GM21786 (cell line): ENCODE data around the gene ZNF649.
"Not testable (repeated sequence)": the region's sequence is repeated elsewhere in the genome, so short reads cannot be mapped to it uniquely, and the experiment has no call there.

ENCODE experiments used
- ATAC-seq: cut with Tn5 transposase; IDR thresholded peaks from one replicate; pipeline ENCODE4 v1.9.1; 2021; ENCODE audit not compliant: unreplicated experiment

Gene ZNF649

DNA sequence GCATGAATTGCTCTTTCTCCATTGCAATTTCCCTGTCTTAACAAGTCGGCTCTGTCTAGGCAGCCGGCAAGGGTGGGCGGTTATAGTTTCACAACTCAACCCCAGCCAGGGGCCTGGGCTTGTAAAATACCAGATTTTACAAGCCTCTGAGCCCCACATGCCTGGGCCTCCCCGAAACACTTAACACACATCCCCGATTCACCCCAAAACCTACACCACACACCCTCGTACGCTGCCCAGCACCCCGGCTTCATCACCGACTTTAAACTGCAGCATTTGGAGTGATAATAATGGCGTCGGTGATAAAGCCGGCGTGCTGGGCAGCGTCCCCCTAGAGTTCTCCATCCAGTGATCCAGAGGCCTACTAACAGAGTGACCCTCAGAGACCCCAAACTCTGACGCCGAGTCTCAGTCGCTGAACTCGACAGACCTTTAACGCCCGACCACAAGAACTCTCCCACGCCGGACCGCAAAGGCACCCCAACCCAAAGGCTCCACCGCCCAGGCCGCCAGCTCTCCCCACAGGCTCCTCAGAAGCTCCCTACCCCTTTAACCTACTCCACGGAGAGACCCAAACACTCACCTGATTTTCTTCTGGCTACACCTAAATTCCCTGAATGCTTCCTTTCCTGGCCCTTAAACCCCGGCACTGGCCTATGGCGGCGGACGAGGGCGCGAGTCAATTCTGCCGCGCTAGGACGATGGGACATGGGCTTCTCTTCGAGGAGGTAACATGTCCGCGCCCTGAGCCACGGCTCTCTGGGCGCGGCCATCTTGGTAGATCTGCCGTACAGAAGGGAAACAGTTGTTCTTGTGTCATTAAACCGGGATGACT lies at the start of gene ZNF649:
TSS of gene ZNF649 (minus strand) at position 687 of the 835 bp plus-strand sequence. CDS start 4,910 bp downstream, outside the sequence.
- peak; percentile 45 for ATAC-seq

DNA sequence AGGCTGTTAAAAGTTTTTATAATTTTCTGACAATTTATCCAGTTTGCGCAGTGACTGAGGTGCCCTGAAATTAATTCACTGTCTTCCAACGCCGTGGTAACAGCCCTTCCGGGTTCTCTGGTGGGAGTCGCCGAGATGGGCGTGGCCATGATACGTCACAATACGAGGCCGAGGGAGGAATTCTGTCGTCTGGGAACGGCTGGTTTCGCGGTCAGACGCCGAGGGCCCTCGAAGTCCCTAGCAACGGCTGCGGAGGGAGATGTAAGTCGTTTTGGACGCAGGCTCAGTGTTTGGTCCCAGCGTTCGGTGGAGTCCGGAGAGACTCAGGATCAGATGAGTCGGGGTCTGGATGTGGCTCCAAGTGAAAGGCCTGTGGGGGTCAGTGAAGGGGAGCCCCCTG lies 44.2 kb upstream of the ZNF649 start:
- no peak for ATAC-seq

DNA sequence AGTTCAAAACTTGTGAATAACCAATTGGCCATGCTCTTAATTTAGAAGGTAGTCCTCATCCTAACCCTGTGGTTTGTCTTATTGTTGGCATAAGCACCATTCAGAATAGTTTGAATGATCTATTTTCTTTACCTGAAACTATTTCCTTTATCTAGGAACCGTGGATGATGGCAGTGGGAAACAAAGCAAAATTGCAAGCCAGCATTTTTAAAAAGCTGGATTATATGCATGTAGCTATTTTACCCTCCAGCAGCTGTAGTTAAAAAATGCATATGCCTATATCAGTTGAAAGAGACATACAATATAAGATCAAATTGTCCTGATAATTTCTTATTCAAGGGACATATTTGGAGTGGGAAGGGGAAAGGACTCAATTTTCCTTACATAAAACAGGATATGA lies 41.8 kb upstream of the ZNF649 start:
- no peak for ATAC-seq

DNA sequence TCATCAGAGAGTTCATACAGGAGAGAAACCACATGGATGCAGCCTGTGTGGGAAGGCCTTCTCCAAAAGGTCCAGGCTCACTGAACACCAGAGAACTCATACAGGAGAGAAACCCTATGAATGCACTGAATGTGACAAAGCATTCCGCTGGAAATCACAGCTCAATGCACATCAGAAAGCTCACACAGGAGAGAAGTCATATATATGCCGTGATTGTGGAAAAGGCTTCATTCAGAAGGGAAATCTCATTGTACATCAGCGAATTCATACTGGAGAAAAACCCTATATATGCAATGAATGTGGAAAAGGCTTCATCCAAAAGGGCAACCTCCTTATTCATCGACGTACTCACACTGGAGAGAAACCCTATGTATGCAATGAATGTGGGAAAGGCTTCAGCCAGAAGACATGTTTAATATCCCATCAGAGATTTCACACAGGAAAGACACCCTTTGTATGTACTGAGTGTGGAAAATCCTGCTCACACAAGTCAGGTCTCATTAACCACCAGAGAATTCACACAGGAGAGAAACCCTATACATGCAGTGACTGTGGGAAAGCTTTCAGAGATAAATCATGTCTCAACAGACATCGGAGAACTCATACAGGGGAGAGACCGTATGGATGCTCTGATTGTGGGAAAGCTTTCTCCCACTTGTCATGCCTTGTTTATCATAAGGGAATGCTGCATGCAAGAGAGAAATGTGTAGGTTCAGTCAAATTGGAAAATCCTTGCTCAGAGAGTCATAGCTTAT lies 40.2 kb upstream of the ZNF649 start:
- no peak for ATAC-seq

DNA sequence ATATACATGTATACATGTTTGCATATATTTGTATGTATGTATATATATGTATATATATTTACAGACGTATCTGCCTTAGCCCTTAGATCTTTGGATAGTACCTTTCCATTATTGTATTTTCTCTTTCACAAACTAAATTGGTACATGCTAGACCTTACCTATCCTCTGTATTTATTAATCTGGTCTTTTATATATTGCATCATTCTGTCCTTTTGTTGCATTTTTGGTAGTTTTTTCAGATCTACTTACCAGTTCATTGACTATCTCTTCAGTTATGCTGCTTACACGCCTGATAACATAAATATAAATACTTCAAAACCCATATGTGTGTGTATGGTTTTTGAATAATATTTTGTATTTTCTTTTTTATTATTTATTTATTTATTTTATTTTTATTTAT lies 34.1 kb upstream of the ZNF649 start:
- ATAC-seq = no peak

DNA sequence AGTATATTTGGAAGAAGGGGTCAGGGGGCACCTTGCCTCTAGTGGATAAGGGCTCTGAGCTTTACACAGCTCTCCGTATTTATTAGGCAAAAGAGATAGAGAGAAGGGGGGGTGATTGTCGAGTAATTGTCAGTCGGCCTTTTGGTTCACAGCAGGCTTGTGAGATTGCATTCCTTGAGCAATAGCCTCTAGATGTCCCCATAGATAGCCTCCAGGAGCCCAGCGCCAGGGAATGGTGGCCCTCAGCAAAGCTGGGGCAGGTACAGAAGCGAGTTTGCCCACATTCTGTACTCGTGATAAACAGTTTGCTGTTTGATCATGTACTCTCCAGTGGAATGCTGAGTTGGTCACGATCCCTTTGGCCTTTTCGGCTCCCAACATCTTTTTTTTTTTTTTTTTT lies 27.1 kb upstream of the ZNF649 start:
- ATAC-seq = no peak

DNA sequence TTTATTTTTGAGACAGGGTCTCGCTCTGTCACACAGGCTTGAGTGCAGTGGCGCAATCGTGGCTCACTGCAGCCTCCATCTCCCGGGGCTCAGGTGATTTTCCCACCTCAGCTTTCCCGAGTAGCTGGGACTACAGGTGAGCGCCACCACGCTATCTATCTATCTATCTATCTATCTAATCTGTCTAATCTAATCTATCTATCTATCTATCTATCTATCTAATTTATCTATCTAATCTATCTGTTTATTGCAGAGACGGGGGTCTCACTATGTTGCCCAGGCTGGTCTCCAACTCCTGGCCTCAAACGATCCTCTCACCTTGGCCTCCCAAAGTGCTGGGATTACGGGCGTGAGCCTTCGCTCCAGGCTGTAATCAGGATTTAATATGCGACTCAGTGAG lies 23.0 kb upstream of the ZNF649 start:
- no peak for ATAC-seq

DNA sequence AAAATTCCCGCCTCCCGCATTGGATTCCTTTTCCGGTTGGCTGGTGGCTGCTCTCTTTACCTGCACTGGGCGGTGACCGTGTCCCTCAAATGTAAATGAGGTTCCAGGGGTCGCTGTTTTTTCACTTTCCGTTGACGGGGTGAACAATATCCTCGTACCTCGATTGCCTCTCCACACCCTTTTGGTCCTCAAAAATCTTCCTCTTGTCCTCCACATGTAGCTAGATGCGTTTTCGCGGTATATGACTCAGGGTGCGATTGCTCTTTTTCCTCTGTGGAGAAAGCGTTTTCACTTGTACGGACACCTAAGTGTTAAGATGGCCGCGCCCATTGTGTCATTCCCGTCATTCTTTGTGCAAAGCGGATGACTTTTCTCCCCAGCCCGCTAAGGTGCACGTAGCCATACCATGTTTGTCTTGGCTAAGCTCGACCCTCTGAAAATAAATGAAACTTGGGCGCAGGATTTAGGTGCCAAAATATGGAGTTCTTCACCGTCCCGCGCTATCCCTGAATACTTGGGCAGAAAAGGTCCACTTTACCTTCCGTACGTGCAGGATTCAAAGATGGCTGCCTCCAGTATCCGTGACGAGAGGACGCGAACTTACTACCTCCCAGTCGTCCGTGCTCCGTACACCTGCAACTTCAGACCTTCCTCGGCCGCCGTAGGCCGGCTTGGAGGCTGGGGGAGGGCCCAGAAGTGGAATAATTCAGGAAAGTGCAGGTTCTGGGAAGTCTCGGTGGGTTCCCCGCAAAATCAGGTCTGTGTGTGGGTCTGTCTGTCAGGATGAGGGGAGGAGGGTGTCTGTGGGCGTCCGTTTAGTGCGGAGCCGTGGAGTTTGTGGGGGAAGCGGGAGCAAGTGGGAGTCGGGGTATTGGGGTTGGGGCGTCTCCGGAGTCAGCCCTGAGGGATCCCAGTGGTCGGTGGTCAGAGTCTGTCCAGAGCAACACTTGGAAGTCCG lies 22.2 kb upstream of the ZNF649 start, which contains the start of gene ZNF613:
TSS of gene ZNF613 (plus strand) at position 689 of the 958 bp plus-strand sequence. CDS start 8,749 bp downstream, outside the sequence.
- peak; percentile 78 for ATAC-seq

DNA sequence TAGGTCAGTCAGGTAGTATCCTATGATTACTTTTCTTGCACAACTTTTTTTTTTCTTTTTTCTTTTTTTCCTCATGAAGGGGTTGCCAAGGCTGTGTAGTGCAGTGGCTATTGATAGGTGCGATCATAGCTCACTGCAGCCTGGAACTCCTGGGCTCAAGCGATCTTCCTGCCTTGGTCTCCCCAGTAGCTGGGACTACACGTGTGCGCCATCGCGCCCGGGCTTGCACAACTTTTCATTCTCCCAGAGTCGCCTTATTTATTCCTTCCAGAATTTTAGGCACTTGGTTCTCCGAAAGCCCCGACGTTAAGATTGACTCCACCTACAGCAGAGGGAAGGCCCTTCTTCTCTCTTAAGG lies 21.6 kb upstream of the ZNF649 start:
- ATAC-seq = no peak

DNA sequence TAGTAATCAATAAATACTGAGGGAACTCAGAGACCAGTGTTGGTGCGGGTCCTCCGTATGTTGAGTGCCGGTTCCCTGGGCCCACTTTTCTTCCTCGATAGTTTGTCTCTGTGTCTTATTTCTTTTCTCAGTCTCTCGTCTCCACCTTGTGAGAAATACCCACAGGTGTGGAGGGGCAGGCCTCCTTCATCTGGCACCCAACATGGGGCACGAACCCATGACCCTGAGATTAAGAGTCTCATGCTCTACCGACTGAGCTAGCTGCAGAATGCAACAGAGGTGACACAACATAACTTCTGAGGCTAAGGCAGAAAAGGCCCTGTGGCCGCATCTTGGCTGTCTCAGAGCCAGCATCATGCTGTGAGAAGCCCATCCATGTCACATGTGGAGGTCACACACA lies 17.1 kb upstream of the ZNF649 start:
- ATAC-seq = no peak

DNA sequence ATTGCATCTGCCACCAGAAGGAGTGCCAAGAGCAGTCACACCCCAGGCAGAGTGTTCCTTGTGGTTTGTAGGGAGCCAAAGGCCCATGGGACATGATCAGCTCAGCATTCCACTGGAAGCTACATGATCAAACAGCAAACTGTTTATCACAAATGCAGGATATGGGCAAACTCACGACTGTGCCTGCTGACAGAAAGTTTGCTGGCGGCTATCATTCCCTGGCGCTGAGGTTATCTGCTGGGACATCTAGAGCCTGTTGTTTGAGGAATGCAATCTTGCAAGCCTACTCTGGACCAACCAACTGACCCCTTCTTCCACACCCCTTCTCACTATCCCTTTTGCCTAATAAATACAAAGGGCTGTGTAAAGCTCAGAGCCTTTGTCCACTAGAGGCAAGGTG lies 14.8 kb upstream of the ZNF649 start:
- ATAC-seq = no peak

DNA sequence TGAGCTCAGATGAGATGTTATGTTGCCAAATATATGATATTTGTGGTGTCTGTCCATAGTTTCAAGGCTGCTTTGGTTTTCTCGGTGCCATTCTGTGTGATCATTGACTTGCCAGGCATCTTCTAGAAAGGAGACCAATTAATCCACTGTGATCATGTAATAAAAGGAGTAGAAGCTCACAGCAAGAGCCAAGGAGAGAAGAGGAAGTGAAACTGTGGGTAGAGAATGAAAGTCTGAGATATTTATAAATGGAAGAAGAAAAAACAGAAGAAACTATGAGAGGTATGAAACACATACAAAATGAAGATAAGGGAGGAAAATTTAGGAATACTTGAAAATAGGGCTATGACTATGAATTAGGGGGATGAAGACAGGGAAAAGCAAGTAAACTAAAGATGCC lies 11.3 kb upstream of the ZNF649 start:
- ATAC-seq = no peak

DNA sequence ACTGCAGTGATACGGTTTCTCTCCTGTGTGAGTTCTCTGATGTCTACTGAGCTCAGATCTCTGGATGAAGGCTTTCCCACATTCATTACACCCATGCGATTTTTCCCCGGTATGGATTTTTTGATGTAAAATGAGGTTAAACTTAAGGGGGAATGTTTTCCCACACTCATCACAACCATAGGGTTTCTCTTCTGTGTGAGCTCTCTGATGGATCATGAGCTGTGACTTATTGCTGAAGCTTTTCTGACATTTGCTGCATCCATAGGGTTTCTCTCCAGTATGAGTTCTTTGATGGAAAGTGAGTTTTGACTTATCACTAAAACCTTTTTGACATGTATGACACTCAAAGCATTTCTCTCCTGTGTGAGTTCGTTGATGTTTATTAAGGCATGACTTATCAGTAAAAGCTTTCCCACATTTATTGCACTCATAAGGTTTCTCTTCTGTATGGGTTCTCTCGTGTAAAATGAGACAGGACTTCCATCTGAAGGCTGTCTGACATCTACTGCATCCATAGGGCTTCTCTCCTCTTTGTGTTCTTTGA lies 10.6 kb upstream of the ZNF649 start:
- no peak for ATAC-seq

DNA sequence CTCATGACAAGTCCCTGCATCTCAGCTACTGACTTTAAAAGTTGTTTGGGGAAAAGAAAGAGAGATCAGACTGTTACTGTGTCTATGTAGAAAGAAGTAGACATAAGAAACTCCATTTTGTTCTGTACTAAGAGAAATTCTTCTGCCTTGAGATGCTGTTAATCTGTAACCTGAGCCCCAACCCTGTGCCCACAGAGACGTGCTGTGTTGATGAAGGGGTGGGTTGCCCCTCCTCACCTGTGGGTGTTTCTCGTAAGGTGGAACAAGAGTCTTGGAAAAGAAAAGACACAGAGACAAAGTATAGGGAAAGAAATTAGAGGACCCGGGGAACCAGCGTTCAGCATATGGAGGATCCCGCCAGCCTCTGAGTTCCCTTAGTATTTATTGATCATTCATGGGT lies 3.2 kb upstream of the ZNF649 start:
- not testable (repeated sequence) for ATAC-seq

DNA sequence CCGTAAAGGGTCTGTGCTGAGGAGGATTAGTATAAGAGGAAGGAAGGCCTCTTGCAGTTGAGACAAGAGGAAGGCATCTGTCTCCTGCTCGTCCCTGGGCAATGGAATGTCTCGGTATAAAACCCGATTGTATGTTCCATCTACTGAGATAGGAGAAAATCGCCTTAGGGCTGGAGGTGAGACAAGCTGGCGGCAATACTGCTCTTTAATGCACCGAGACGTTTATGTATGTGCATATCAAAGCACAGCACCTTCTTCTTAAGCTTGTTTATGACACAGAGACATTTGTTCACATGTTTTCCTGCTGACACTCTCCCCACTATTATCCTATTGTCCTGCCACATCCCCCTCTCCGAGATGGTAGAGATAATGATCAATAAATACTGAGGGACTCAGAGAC lies 1.3 kb upstream of the ZNF649 start:
- not testable (repeated sequence) for ATAC-seq

DNA sequence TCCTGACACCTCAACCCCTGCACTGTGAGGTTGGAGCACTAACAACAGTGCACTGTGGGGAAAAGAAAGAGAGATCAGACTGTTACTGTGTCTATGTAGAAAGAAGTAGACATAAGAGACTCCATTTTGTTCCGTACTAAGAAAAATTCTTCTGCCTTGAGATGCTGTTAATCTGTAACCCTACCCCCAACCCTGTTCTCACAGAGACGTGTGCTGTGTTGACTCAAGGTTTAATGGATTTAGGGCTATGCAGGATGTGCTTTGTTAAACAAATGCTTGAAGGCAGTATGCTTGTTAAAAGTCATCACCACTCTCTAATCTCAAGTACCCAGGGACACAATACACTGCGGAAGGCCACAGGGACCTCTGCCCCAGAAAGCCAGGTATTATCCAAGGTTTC lies 822 bp upstream of the ZNF649 start:
- not testable (repeated sequence) for ATAC-seq

DNA sequence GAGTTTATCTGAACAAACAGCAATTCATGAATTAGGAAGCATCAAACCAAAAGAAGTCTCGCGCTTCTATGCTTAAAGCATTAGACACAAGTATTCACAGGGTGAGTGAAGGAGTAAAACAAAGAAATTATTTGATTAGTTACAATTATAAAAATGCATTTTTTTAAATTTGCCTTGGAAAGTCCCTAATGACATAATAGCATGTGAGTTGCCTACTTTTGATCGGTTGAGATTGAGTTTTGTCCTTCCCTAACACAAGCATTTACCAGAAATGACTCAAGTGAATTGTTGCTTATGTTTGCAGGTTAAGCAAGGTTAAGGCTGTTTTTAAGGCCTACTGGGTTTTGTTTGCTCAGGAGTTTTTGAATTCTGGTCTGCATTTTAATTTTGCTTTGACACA lies 389 bp upstream of the ZNF649 start:
- no peak for ATAC-seq

DNA sequence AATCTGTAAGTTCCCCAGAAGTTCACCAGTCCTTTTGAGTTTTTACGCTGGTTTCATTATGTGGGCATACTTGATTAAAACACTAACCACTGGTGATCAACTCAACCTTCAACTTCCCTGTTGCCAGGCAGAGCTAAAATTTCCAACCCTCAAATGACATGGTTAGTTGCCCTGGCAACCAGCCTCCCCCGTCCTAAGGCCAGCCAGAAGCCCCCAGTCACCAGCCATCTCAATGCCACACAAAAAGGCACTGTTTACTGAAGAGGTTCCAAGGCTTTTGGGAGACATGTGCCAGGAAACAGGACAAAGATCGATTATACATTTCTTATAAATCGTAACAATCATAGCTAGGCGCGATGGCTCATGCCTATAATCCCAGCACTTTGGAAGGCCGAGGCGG lies 1.6 kb downstream of the ZNF649 start:
- no peak for ATAC-seq

DNA sequence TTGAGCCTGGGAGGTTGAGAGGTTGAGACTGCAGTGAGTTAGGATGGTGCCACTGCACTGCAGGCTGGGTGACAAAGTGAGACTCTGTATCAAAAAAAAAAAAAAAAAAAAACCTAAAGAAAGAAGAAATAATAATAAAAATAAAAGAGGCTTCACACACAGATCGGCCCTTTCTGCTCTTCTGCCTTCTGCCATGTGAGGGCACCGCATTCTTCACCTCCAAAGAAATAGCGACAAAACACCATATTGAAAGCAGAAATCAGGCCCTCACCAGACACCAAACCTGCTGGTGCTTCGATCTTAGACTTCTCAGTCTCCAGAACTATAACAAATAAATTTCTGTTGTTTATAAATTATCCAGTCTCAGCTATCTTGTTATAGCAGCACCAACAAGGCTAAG lies 3.0 kb downstream of the ZNF649 start:
- ATAC-seq = no peak

DNA sequence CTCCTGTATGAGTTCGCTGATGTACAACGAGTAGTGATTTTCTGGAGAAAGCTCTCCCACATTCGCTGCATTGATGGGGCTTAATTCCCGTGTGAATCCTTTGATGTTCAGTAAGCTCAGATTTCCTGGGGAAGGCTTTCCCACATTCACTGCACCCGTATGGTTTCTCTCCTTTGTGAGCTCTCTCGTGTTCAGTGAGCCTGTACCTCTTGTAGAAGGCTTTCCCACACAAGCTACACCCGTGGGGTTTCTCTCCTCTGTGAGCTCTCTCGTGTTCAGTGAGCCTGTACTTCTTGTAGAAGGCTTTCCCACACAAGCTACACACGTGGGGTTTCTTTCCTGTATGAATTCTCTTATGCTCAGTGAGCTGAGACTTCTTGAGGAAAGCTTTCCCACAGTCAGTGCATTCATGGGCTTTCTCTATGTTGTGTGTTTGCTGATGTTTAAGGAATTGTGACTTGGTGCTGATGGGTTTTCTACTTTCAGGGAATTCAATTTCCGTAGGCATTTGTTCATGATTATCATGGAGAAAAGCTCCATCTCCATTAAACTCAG lies 13.5 kb downstream of the ZNF649 start:
- no peak for ATAC-seq

DNA sequence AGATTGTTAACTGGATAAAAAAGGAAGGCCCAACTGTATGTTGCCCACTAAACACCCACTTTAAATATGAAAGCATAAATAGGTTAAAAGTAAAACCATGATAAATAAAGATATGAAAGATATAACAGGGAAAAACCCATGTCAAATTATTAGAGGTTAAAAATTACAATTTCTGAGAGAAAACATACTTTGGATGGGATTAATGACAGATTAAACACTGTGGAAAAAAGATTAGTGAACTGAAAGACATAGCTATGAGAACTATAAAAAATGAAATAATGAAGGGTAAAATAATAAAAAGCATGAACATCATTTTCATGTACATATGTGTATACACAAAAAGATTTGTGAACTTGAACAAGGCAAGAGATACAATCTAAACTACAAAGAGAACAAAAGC lies 14.9 kb downstream of the ZNF649 start:
- no peak for ATAC-seq
